DMS 273 treated with DMSO at 0.1 percent for 48 hours (cell line): ENCODE results near the gene MT4.

Source experiments
- DNase-seq: peaks from one replicate; lab custom pipeline; 2025; lab: John Stamatoyannopoulos, UW

The MT4 gene

GRCh38 chr16:56605475-56605874 lies 40.6 kb downstream of the MT4 start:
- no peak for DNase-seq

DNA sequence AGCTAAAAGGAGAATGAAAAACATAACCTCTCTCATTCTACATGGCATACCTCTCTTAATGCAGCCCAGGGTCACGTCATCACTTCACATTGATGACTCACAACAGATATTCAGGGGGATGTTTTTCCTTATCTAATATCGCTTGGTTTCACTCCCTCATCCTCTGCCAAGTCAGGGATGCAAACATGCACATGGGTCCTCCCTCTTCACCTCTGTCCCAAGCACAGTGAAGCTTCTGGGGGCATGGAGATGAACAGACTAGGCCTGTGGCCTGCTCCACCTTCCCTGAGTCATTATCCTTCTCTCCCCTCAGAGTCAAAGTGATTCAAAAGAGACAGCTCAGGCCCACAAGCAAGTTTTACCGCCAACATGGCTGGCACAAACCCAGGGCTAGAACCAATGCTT lies 41.2 kb downstream of the MT4 start:
- DNase-seq, result no peak

DNA sequence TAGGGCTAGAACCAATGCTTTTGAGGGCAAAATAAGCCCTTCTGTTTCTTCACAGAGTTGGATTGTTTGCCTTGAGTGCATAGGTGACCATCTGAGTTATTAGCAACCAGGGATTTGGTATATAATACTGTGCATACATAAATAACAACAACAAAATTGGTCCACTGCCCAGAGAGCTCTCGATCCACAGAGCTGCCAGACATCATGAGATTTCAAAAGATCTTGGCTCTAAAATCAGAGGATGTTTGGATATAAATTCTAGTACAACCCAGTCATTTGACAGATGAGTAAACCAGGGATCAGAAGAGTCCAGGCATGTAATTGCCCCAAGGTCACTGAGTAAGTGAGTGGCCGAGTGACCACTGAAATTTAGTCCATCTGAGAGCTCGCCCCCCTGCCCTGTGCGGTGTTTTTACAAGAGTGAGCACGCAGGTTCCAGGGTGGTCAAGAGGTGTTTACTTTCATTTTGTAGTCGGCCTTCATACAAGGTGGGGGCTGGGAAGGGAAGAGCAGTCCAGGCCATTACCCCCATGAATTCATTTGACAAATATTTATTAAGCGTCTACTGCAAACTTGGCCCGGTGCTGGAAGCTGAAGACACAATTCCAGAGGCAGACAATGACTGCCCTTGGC lies 41.7 kb downstream of the MT4 start:
- no peak for DNase-seq

DNA sequence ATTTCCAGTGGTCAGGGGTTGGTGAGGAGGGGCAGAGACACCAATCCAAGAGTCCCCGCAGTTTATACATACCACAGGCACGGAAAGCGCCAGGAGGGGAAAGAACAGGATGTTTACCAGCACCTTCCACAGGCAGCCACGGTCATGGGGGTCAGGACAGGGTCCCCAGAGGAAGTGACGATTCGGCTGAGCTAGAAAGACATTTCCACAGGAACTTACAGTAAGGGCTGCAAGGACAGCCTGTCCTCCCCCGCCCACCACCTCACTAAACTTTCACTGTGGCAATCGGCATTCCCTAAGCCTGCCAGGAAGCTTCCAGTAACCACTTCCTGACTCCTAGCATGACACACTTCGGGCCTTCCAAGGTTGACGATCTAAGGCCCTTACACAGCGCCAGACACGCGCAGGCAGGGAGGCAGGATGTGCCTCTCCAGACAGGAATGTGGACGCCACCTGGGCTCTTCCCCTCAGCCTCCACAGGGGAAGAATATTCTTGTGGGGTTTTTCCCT lies 42.3 kb downstream of the MT4 start:
- no peak for DNase-seq

DNA sequence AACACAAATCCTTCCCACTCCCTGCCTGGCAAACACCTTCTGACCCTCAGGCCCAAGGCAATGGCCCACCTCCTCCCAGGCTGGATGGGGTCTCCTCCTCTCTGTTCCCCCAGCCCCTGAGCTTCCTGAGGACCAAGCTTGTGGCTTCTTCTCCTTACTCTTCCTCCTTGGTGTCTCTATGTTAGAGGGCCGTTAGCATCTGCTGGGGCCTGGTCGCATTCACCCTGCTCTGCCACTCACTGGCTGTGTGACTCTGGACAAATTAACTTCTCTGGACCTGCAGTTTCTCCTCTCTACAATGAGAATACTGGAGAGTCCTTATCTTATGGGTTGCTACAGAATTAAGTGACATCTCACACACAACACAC lies 42.8 kb downstream of the MT4 start:
- no peak for DNase-seq

- peak; percentile 91 for DNase-seq
Observed at GRCh38 chr16:56608043-56608875, 43.4 kb downstream of the MT4 start, which contains the start of gene MT2A. Gene MT2A (plus strand): TSS chr16:56608584. CDS start chr16:56608656, 72 bp downstream.

- DNase-seq, result no peak
Observed at GRCh38 chr16:56608876-56609462, 44.1 kb downstream of the MT4 start.

- DNase-seq, result peak; percentile 27
Observed at GRCh38 chr16:56609463-56609921, 44.6 kb downstream of the MT4 start.

DNA sequence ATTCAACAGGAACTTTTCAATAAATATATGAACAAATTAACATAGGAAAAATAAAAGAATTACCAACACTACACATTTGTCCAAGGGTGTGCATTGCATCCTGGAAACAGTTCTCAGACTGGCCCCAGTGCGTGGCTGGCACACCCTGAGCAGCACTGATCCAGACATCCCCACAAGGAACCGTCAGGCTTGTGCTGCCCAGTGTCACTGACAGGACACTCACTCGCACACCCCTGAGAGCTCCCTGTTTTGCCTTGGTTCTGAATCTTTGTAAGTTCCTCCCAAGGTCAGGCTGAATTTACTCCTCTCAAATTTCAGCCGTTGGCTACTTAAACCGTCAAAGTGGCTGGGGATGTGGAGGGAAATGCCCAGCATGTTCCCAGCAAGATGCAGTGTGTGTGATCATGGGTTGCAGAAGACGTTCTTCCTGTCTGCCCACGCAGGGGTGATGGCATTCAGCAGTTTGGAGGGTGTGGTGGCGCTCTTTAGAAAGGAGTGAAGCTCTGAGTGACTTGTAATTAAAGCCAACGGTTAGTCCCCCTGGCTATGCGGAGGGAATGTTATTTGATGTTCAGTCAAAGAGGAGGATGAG lies 45.2 kb downstream of the MT4 start:
- no peak for DNase-seq

GRCh38 chr16:56610609-56611111 lies 45.8 kb downstream of the MT4 start:
- no peak for DNase-seq

DNA sequence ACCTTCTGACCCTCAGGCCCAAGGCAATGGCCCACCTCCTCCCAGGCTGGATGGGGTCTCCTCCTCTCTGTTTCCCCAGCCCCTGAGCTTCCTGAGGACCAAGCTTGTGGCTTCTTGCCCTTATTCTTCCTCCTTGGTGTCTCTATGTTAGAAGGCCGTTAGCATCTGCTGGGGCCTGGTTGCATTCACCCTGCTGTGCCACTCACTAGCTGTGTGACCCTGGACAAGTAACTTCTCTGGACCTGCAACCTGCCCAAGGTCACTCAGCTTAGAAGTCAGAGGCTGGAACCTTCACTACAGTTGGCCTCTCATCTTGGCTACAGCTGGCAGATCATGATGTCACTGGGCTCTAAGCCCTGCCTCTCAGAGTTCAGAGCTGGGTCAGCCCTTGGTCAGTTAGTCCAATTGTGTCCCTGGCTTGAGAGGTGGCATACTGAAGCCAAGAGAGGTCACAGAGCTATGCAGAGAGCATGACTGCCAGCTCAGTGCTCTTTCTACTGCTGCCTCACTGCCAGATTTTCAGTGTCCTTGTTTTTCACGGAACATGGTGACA lies 46.5 kb downstream of the MT4 start:
- DNase-seq, result no peak

- no peak for DNase-seq
Observed at GRCh38 chr16:56613706-56614105, 48.8 kb downstream of the MT4 start.

- DNase-seq, result no peak
Observed at GRCh38 chr16:56614549-56614991, 49.7 kb downstream of the MT4 start.

DNA sequence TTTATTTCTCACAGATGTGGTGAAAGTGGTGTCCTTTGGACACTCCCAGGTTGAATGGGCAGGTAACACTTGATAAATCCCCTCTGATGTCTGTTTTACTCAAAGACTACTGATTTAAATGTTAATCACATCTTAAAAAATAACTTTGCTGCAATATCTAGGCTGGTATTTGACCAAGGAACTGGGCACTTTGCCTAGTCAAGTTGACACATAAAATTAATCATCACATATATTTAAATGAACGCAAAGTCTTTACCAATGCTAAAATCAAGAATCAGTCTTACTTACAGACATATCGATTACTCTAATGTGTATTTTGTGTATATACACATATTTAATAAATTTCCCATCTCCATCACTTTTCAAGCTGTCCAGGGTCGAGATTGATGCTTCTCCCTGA lies 50.5 kb downstream of the MT4 start:
- no peak for DNase-seq

- no peak for DNase-seq
Observed at GRCh38 chr16:56616608-56617211, 51.8 kb downstream of the MT4 start.

GRCh38 chr16:56617212-56618085 lies 52.6 kb downstream of the MT4 start:
- no peak for DNase-seq

- DNase-seq, result no peak
Observed at GRCh38 chr16:56618138-56618537, 53.3 kb downstream of the MT4 start.
